ENCODE measurements around the gene SRP9.
"Not testable (repeated sequence)": the region's sequence is repeated elsewhere in the genome, so short reads cannot be mapped to it uniquely, and the experiment has no call there.

DNA sequence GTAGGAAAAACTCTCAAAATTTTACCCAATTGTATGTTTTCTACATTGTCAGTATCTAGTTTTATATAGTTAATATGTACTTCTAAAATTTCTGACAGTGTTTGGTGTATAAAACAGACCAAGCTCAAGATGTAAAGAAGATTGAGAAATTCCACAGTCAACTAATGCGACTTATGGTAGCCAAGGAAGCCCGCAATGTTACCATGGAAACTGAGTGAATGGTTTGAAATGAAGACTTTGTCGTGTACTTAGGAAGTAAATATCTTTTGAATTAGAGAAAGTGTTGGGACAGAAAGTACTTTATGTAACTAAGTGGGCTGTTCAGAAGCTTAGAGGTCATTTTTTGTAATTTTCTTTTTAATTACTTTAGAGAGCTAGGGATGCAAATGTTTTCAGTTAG is 11.5 kb downstream of the SRP9 start:
- TF ChIP-seq, protein P1, sequence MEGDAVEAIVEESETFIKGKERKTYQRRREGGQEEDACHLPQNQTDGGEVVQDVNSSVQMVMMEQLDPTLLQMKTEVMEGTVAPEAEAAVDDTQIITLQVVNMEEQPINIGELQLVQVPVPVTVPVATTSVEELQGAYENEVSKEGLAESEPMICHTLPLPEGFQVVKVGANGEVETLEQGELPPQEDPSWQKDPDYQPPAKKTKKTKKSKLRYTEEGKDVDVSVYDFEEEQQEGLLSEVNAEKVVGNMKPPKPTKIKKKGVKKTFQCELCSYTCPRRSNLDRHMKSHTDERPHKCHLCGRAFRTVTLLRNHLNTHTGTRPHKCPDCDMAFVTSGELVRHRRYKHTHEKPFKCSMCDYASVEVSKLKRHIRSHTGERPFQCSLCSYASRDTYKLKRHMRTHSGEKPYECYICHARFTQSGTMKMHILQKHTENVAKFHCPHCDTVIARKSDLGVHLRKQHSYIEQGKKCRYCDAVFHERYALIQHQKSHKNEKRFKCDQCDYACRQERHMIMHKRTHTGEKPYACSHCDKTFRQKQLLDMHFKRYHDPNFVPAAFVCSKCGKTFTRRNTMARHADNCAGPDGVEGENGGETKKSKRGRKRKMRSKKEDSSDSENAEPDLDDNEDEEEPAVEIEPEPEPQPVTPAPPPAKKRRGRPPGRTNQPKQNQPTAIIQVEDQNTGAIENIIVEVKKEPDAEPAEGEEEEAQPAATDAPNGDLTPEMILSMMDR (IDR thresholded peaks at IDR 0.05): not testable (repeated sequence)
- TF ChIP-seq POLR2A (IDR thresholded peaks at IDR 0.05; ENCODE audit: low read depth): not testable (repeated sequence)
